Kidney glomerular epithelial cell (primary cell): ENCODE data around the gene NLRX1.
A peak's percentile ranks its signal among the peaks of the same experiment; 100 is the strongest.
"Not testable (repeated sequence)": the region's sequence is repeated elsewhere in the genome, so short reads cannot be mapped to it uniquely, and the experiment has no call there.

Source experiments
- DNase-seq: peaks from one replicate; lab custom pipeline; 2025; lab: John Stamatoyannopoulos, UW

Gene NLRX1

GRCh38 chr11:119153049-119153818 is 15.3 kb upstream of the NLRX1 start:
- DNase-seq, result no peak

- DNase-seq, result no peak
Measured at GRCh38 chr11:119154178-119154577, 14.3 kb upstream of the NLRX1 start.

- no peak for DNase-seq
Measured at GRCh38 chr11:119155733-119156492, 12.6 kb upstream of the NLRX1 start.

GRCh38 chr11:119156496-119156895 is 12.0 kb upstream of the NLRX1 start:
- no peak for DNase-seq

- DNase-seq, result no peak
Measured at GRCh38 chr11:119157063-119157462, 11.5 kb upstream of the NLRX1 start.

- DNase-seq, result no peak
Measured at GRCh38 chr11:119158467-119158866, 10.1 kb upstream of the NLRX1 start.

- no peak for DNase-seq
Measured at GRCh38 chr11:119160151-119160550, 8.4 kb upstream of the NLRX1 start.

- DNase-seq, result no peak
Measured at GRCh38 chr11:119161871-119162270, 6.7 kb upstream of the NLRX1 start.

- peak; percentile 89 for DNase-seq
Measured at GRCh38 chr11:119166368-119167076, 2.0 kb upstream of the NLRX1 start.

GRCh38 chr11:119167077-119167458 is 1.5 kb upstream of the NLRX1 start:
- DNase-seq, result not testable (repeated sequence)

- DNase-seq, result no peak
Measured at GRCh38 chr11:119167933-119168332, 592 bp upstream of the NLRX1 start.

- DNase-seq, result peak; percentile 7
Measured at GRCh38 chr11:119169282-119169719, 776 bp downstream of the NLRX1 start.

GRCh38 chr11:119172513-119172912 is 4.0 kb downstream of the NLRX1 start:
- DNase-seq, result no peak

GRCh38 chr11:119173453-119173852 is 4.9 kb downstream of the NLRX1 start:
- no peak for DNase-seq

- peak; percentile 20 for DNase-seq
Measured at GRCh38 chr11:119175493-119176077, 7.1 kb downstream of the NLRX1 start.

GRCh38 chr11:119178166-119178680 is 9.7 kb downstream of the NLRX1 start:
- no peak for DNase-seq

GRCh38 chr11:119179342-119179741 is 10.8 kb downstream of the NLRX1 start:
- no peak for DNase-seq

- no peak for DNase-seq
Measured at GRCh38 chr11:119179983-119180382, 11.5 kb downstream of the NLRX1 start.

GRCh38 chr11:119180729-119181676 is 12.5 kb downstream of the NLRX1 start:
- no peak for DNase-seq

GRCh38 chr11:119181677-119182412 is 13.3 kb downstream of the NLRX1 start:
- DNase-seq, result no peak
